ENCODE results near the gene CRYBG2.
"Not testable (repeated sequence)": the region's sequence is repeated elsewhere in the genome, so short reads cannot be mapped to it uniquely, and the experiment has no call there.

Gene CRYBG2, protein sequence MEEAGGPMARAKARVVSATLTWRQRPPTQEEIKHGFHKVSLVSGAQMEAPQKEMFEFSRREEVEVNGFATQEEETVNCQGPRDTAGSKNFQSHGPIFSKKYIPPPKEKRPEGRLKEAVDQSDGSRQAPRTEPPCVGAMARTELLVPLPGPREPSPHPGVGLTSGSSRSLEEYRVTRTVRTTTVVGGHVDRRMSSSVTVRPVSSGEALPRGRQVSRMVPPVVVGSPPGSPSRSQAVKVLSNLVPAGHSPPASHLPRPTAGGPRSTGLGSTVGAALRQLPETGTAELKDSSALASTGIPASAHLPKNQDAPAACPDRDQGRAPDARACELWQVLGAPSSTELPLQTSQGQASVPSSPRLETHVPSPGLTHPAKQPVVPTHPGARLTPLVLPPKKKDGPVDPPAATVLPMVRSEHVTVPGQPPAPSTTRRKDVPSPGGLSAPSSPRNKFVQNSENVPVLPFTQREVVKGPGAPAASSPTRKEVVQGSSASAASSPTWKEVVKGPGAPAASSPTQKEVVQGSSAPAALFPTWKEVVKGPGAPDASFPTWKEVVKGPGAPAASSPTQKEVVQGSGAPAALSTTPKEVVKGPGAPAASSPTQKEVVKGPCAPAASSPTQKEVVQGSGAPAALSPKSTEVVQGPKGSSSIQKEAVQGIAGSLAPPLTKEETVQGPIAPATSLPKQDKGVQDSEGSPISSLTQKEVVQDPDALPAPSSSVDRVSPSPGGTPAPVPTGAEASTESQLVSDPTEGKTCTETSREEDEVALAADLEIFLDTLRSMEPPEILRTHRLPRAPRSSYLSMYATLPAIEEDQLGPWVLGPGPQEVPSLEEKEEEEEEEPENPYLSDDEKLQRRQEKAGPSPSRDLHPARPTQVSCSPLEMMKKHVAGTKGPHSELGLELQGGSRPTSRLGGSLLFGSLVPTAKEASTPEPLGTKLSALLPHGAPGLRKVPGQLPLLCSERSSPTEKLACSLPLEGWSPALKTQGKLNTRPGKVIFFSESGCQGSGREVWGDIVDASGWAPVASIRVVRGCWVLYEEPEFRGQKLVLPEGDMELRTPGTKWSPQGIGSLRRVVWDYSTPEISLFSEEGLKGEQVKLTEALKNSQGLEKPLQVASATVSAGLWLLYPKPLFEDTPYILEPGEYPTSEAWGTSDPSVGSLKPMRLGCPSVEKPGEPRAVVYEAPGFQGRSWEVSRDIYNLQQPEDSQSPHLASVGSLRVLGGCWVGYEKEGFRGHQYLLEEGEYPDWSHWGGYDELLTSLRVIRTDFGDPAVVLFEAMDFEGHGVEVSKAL (N-terminal part only)

DNA sequence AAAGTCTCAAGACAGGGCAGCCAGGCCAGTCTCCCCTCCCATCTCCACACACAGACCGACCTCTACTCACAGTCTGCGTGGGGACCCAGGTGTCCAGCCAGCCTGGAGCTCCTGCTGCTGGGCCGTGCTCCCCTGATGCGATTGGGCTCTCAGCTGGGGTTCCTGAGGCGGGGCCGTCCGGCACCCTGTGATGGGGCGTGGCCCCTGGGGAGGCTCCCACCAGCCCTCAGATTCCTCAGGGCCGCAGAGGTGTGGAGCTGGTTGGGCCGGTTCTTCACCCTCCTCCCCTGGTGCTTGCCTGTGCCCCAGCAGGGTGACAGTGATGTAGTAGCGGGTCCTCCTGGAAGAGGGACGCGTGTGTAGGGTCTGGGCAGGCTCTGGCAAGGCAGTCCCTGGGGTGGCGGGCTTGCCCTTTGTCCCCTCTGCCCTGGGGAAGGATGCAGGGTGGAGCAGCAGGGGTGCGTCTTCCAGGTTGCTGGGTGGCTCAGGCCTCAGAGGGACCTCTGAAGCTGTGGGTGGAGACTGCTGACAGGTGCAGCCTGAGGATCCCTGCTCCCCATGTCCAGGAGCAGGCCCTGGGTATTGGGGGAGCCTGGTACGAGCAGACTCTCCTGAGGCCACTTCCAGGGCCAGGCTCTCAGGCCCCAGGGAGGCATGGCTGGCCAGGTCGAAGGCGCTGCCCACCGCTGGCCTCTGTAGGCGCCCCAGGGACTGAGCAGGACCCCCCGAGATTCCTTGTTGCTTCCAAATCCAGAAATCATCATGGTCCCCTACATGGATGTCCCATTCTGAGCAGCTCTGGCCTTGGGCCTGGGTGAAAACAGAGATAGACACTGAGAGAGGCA lies at the start of gene CRYBG2:
CRYBG2 (minus strand) TSS at position 155 of the 845 bp plus-strand sequence. CDS start 7,473 bp downstream, outside the sequence.
- no peak for DNase-seq (ENCODE audit: low spot score)

DNA sequence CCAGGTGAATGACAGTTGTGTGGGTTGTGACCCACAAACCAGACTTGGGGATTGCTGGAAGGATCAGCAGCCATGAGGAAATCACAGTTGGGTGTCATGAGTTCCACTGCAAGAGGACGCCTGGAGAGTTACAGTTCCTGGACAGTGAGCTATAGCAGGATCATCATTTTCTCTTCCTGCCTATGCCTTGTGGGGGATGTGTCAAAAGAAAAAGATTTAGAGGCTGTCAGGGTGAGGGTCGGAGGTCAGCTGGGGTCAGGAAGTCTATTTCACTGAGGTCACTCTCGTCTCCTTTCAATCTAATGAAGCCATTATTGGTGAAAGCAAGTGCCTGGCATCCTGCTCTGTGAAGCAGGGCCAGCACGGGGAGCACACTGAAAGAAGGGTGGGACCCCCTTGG lies 49.7 kb upstream of the CRYBG2 start:
- no peak for DNase-seq (ENCODE audit: low spot score)

DNA sequence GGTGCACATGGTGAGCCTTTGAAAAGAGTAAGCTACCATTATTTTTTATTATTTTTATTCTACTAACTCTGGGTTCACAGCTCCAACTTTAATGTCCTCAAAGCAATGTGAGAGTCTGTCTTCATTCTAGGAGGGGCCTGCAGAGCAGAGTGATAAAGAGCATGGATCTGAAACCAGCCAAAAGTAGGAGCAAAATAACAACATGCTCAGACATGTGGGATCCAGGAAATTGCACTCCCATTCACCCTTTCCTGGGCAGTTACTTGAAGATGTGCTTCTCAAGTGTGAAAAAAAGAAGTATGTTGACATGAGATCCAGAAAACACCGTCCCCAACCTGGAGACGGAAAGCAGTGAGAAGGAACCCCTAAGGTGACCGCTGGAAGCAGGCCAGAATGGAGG lies 48.0 kb upstream of the CRYBG2 start:
- no peak for DNase-seq (ENCODE audit: low spot score)

DNA sequence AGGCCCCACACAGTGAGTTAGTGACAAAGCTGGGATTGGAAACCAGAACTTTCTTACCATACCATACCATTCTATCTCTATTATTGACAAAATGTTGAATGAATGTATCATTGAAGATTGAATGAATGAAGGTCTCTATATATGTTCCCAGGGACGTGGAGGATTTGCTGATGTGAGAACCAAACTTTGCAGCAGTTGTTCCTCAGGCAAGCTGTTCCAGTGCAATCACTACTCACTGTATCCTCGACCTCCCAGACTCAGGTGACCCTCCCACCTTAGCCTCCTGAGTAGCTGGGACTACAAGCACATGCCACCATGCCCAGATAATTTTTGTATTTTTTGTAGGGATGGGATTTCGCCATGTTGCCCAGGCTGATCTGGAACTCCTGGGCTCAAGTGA lies 45.1 kb upstream of the CRYBG2 start:
- no peak for DNase-seq (ENCODE audit: low spot score)

DNA sequence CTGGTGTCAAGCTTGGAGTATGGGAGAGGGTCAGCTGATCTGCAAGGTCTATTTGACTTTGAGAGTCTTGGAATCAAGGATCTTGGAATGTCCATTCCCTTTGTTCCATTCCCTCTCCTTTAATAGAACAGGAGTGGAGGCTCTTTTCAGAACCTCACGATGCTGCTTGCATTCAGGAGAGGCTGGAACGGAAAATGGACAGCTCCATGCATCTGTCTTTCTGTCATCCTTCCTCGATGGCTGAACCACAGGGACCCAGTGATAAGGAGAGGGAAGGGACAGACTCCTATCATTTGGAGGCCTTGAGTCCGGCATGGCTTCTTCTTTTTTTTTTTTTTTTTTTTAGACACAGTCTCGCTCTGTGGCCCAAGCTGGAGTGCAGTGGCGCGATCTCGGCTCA lies 41.8 kb upstream of the CRYBG2 start:
- no peak for DNase-seq (ENCODE audit: low spot score)

DNA sequence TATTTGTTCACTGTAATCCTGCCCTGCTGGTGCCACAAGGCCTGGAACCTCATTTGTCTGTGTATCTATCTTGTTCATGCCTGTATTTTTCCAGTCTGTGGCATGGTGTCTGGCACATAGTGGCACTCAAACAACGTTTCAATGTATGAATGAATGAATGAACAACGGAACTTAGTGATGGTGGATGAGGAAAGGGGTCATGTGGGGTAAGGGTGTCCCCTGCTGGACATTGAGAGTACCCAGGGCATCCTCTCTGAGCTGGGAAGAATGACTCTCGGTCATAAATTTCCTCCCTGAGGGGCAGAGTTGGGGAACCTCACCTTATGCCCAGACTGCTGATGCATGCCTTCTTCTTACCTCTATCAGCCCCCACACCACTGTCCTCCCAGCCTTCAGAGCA lies 37.5 kb upstream of the CRYBG2 start:
- peak; percentile 54 for DNase-seq (ENCODE audit: low spot score)

DNA sequence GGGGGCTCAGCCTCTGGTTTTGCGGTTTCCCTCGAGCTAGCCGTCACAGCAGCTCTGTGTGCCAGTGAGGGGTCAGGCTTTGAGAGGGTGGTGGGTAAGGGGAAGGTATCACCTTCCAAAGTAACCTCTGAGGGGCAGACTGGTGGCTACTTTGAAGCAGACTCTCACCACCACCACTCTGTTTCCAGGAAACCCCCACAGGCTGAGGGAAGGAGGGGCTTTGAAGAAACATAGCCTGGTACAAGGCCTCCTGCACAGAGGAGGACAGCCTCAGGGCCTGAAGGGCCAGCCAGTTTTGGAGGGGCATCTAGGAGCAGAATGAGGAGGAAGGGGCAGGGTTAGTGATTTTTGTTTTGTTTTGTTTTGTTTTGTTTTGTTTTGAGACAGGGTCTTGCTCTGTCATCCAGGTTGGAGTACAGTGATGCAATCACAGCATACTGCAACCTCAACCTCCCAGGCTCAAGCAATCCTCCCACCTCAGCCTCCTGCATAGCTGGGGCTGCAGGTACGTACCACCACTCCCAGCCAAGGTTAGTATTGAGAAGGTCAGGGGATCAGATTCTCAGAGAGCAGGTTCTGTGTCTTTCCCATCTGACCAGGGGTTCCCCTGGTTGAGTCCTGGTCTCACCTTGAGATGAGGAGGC lies 35.8 kb upstream of the CRYBG2 start:
- no peak for DNase-seq (ENCODE audit: low spot score)

DNA sequence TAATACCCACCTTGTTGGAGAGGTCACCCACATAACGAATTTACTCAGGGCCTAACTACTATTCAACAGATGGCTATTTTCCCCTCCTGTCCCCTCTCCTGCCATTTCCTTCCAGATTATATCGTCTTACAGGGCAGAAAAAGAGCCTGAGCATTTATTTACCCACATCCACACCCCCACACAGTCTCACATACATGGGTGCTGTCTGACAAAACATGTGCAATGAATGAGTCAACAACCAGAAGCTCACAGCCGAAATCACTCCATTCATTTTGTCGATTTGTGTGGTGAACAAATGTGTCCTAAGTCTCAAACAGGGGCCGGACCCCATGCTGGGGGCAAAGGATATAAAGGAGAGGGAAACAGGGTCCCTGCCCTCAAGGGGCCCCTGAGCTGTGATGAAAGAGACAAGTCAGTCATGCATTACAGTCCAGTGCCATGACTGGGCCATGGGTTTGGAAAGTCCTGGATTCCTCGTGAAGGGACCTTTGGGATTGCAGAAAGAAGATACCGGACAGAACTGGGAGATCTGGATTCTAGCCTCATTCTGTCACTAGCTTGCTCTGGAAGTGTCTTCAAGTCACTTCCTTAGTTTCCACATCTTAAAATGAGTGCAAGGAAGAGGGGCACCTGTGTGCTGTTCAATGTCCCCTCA lies 35.0 kb upstream of the CRYBG2 start:
- DNase-seq (ENCODE audit: low spot score): no peak

DNA sequence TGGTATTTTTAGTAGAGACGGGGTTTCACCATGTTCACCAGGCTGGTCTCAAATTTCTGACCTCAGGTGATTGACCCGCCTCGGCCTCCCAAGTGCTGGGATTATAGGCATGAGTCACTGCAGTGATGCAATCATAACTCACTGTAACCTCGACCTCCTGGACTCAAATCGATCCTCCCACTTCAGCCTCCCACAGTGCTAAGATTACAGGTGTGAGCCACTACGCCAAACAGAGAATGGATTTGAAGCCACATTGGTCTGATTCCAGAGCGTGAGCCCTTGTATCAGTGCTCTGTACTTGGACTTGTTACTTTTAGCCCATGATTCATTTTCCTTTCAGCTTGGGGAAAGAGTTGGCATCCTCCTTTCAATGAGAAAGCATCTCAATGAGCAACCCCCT lies 33.5 kb upstream of the CRYBG2 start:
- DNase-seq (ENCODE audit: low spot score): no peak

DNA sequence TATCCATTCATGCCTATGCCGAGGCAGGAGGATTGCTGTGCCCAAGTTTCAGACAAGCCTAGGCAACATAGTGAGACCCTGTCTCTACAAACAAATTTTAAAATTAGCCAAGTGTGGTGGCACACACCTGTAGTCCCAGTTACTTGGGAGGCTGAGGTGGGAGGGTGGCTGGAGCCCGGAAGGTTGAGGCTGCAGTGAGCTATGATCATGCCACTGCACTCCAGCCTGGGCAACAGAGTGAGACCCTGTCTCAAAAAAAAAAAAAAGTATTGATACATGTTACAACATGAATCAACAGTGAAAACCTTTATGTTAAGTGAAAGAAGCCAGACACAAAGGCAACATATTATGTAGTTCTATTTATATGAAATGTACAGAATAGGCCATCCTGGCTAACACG lies 31.1 kb upstream of the CRYBG2 start:
- DNase-seq (ENCODE audit: low spot score): not testable (repeated sequence)

DNA sequence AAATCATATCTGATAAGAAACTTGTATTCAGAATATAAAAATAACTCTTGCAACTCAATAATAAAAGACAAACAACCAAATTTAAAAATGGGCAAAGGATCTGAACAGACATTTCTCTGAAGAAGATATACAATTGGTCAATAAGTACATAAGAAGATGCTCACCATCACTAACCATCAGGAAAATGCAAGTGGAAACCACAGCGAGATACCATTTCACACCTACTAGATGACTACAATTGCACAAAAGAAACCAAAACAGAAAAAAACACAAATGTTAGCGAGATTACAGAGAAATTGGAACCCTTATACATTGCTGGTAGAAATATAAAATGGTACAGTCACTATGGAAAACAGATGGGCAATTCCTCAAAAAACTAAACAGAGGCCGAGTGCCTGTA lies 30.1 kb upstream of the CRYBG2 start:
- DNase-seq (ENCODE audit: low spot score): no peak

DNA sequence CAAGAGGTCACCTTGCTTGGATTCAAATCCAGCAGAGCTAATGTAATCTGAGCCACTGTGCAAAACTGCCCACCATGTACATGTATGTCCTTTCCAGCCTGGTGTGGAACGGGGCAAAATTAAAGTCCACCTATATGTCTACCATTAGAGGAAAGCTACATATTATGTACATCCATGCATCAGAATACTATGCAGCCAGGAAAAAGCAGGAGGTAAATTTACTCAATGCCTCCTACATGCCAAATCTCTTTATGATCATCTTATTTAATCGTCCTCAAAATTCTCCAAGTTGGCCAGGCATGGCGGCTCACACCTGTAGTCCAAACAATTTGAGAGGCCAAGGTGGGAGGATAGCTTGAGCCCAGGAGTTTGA lies 24.9 kb upstream of the CRYBG2 start:
- no peak for DNase-seq (ENCODE audit: low spot score)

DNA sequence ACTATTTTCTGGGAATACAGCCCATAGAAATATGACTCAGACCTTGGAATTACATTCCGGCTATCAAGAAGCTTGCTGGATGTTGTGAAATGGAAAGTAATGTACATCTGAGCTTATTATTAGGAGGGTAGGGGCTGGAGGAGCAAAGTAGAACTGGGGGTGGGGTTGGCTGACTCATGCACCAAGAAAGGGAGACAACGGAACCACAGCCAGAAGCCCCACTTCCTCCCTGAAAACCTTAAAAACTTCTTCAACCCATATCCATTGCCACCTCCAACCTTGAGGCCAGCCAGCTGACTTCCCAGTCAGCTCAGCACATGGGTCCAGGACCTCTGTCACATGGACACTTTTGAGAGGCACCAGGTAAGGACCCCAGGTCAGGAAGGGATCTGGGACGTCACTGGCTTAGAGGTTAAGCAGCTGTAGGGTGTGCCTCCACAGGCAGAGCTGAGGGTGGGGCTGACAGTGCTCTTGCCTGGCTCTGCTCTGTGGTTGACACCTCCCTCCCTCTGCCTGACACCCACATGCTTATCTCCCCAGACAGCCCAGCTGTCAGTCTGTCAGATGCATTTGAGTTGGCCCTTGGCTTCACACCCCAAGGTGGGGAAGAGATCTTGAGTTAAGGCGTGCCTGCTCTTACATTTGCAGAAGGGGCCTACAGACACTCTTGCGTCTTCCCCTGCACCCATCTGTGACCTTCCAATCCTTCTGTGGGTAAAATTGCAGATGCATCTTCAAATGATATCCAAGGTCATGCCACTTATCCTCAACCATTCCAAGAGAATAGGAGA lies 24.4 kb upstream of the CRYBG2 start:
- no peak for DNase-seq (ENCODE audit: low spot score)

DNA sequence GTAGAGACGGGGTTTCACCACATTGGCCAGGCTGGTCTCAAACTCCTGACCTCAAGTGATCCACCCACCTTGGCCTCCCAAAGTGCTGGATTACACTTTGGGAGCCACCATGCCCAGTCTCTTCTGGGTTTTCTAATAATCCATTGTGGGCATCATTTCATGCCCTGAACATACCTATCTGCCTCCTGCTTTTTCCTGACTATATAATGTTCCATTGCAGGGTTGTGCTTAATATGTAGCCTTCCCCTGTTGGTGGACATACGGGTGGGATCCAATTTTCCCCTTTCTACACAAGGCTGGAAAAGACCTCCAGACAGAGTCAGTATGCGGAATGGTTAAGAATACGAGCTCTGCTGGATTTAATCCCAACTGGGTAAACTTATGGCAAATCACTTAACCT lies 22.1 kb upstream of the CRYBG2 start:
- DNase-seq (ENCODE audit: low spot score): no peak

DNA sequence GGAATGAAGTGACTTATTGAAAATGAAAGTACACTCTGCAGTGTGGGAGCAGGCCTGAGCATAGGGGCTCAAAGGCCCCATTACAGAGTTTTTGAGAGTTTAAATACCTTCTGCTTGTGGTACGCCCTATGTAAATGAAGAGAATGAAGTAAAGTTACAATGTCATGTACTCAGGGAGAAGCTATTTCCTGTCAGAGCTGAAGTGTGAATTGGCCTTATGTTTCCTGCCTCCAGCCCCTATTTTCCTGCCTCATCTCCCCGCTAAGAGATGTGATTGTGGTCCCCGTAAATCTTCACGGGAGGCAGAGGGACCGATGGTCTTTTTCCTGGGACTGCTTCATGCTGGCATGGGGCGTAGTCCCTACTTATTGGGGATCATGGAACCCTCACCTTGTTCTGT lies 21.2 kb upstream of the CRYBG2 start:
- DNase-seq (ENCODE audit: low spot score): no peak

DNA sequence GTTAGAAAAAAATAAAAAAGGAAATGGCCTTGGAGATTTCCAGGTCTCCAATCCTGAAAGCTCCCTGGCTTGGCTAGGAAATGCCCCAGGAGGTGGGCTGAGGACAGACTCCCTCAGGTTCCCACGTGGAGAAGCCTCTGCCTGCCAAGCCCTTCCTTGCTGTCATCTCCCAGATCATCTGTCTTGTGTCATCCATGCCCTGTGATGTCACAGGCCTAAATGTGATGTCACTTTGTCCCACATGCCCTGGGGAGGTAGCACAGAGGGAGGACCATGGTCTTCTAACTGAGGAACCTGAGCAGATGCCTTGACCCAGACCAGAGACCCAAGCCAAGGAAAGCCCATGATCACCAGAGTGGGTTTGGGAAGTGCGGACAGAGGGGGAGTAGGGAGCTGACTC lies 20.4 kb upstream of the CRYBG2 start:
- not testable (repeated sequence) for DNase-seq (ENCODE audit: low spot score)

DNA sequence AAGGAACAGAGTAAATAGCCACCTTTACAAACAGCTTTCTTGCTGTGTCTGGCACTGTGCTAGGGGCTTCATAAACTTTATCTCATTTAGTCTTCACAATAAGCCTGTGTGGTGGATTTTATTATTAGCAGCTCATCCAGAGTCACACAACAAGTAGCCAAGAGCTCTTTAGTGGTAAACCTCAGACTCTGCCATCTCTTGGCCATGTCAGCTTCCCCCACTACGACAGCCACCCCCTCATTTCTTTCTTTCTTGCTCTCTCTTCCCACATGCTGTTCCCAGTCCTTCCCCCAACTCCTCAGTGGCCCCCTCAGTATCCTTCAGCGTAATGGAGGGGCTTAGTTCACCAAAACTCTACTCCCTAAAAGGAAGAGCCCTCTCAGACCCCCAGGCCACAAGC lies 19.9 kb upstream of the CRYBG2 start:
- no peak for DNase-seq (ENCODE audit: low spot score)

DNA sequence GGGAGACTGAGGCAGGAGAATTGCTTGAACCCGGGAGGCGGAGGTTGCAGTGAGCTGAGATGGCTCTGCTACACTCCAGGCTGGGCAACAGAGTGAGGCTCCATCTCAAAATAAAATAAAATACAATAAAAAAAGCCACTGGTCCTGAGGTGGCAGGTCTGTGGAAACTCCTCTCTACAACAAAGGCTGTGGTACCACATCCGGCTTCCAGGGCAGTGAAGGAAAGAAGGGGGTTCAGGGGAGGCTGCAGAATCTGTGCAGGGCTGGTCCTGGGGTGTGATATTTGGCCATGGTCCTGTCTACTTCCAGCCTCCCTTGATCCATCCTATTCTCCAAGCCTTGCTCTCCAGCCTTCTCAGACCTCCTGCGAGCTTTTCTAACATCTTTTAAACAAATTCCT lies 19.4 kb upstream of the CRYBG2 start:
- DNase-seq (ENCODE audit: low spot score): no peak

DNA sequence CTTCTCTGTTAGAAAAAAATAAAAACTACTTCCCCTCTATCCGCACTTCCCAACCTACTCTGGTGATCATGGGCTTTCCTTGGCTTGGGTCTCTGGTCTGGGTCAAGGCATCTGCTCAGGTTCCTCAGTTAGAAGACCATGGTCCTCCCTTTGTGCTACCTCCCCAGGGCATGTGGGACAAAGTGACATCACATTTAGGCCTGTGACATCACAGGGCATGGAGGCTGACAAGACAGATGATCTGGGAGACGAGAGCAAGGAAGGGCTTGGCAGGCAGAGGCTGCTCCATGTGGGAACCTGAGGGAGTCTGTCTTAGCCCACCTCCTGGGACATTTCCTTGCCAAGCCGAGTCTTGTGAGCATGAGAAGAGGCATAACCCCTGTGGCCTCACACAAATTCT lies 18.7 kb upstream of the CRYBG2 start, which contains the start of gene ZNF683:
ZNF683 (minus strand) TSS at position 140 of the 400 bp plus-strand sequence. CDS start 4,179 bp downstream, outside the sequence.
- not testable (repeated sequence) for DNase-seq (ENCODE audit: low spot score)
